HepG2 (cell line): ENCODE results near the gene PKD2L1. TPM values are rescaled to one million over a fixed set of nuclear protein-coding genes. Genes with fewer than 3 reads are reported as not detected.

Source experiments
- ARID5B ChIP-seq: IDR thresholded peaks from 2 replicates; pipeline ENCODE4 v1.4.0; 2020; ENCODE audit warnings: mild to moderate bottlenecking, missing genetic modification reagents
- CC2D1A ChIP-seq: sonication (generic); formaldehyde crosslinking; IDR thresholded peaks from 2 replicates; pipeline ENCODE4 v1.8.1; 2023; ENCODE audit warnings: mild to moderate bottlenecking, missing genetic modification reagents
- HDAC1 ChIP-seq: sonication (generic); formaldehyde crosslinking; IDR thresholded peaks from 2 replicates; pipeline ENCODE4 v1.5.1; 2020; ENCODE audit warnings: mild to moderate bottlenecking, missing genetic modification reagents
- KLF12 ChIP-seq: sonication (generic); formaldehyde crosslinking; IDR thresholded peaks from 2 replicates; pipeline ENCODE4 v1.4.0; 2020; ENCODE audit warnings: missing genetic modification reagents, borderline replicate concordance
- MAFF ChIP-seq: IDR thresholded peaks from 2 replicates; pipeline ENCODE4 v1.6.1; 2011; ENCODE audit warnings: low read depth, low read length, improper control_type of control experiment
- MAX ChIP-seq: IDR thresholded peaks from 2 replicates; pipeline ENCODE4 v1.6.1; 2012; ENCODE audit warnings: inconsistent platforms
- MTF2 ChIP-seq: sonication (generic); formaldehyde crosslinking; IDR thresholded peaks from 2 replicates; pipeline ENCODE4 v1.5.0; 2020; ENCODE audit warnings: missing genetic modification reagents, borderline replicate concordance
- MXI1 ChIP-seq: IDR thresholded peaks from 3 replicates; pipeline ENCODE4 v1.6.1; 2012; ENCODE audit warnings: low read depth, low read length, inconsistent platforms, borderline replicate concordance
- RBFOX2 ChIP-seq: fragments of 200-400 bp; formaldehyde crosslinking; IDR thresholded peaks from 2 replicates; pipeline ENCODE4 v1.6.1; 2017; ENCODE audit warnings: low read depth, mild to moderate bottlenecking, low read length
- RNF2 ChIP-seq: fragments of 450-650 bp; conservative IDR thresholded peaks from 2 replicates; pipeline ENCODE4 v1.6.1; 2016; ENCODE audit warnings: low read depth
- RORA ChIP-seq: sonication (generic); formaldehyde crosslinking; IDR thresholded peaks from 2 replicates; pipeline ENCODE4 v1.5.0; 2020; ENCODE audit warnings: mild to moderate bottlenecking, missing genetic modification reagents, moderate library complexity
- WIZ ChIP-seq: sonication (generic); formaldehyde crosslinking; IDR thresholded peaks from 2 replicates; pipeline ENCODE4 v1.5.1; 2020; ENCODE audit warnings: mild to moderate bottlenecking, missing genetic modification reagents
- ZBED4 ChIP-seq: sonication (generic); formaldehyde crosslinking; IDR thresholded peaks from 2 replicates; pipeline ENCODE4 v1.4.0; 2020; ENCODE audit warnings: missing genetic modification reagents, borderline replicate concordance
- ZBTB39 ChIP-seq: sonication (generic); formaldehyde crosslinking; IDR thresholded peaks from 2 replicates; pipeline ENCODE4 v1.5.0; 2020; ENCODE audit warnings: missing genetic modification reagents
- ZGPAT ChIP-seq: IDR thresholded peaks from 2 replicates; pipeline ENCODE4 v1.6.1; 2016; ENCODE audit warnings: mild to moderate bottlenecking
- ZNF350 ChIP-seq: sonication (generic); formaldehyde crosslinking; IDR thresholded peaks from 2 replicates; pipeline ENCODE4 v1.4.0; 2020; ENCODE audit warnings: mild to moderate bottlenecking, low read depth, missing genetic modification reagents, borderline replicate concordance
- ZNF652 ChIP-seq: IDR thresholded peaks from 2 replicates; pipeline ENCODE4 v1.6.1; 2016; ENCODE audit warnings: low read depth, borderline replicate concordance
- polyA plus RNA-seq, 8 experiments: library from polyadenylated mRNA; depleted of rRNA in 3 of 8; stranded (reverse) in 7 of 8; unstranded in 1 of 8; fragments of >200 nt; fragmentation: Illumina TruSeq in 4 of 8; extraction: Trizol in 4 of 8; gene quantifications; 2 replicates each; pipeline versions ENCODE4 v1.2.1 to v1.2.3, GENCODE V29; 2011 to 2016; ENCODE audit warnings: low read depth in 4 of 8, missing spikeins in 1 of 8, mixed read lengths in 1 of 8; ENCODE audit not compliant: insufficient read depth in 1 of 8
- total RNA-seq, 5 experiments: library from RNA; depleted of rRNA; stranded (reverse); fragments of >200 nt; fragmentation: Illumina TruSeq; extraction: Trizol; gene quantifications; 2 replicates each; pipeline ENCODE4 v1.2.3, GENCODE V29; 2016; ENCODE audit warnings: low read depth in 1 of 5

PKD2L1 gene
- total and polyA plus RNA-seq, 2 of the 13 experiments (the other 11 are each of a cell fraction or from before 2014, with no cell fraction given) = 0.07 to 0.15 TPM

- TF ChIP-seq ZNF652 (CRISPR knock-in tag) = no peak
- 0 out of 2 replicates have a peak, but pooled peaks have one; percentile 32 for TF ChIP-seq RNF2
- peak; percentile 62 for TF ChIP-seq MAX
- TF ChIP-seq RBFOX2 = no peak
- TF ChIP-seq ZGPAT = no peak
- TF ChIP-seq ARID5B (CRISPR knock-in tag) = peak; percentile 61; the same call in 1 of the 2 replicates
- no peak for TF ChIP-seq KLF12 (CRISPR knock-in tag)
- no peak for TF ChIP-seq CC2D1A (CRISPR knock-in tag)
- peak; percentile 76; the same call in 1 of the 2 replicates for TF ChIP-seq ZNF350
- TF ChIP-seq WIZ (CRISPR knock-in tag) = no peak
- TF ChIP-seq ZBED4 (CRISPR knock-in tag) = no peak
- 0 out of 2 replicates have a peak, but pooled peaks have one; percentile 49 for TF ChIP-seq ZBTB39 (CRISPR knock-in tag)
- no peak for TF ChIP-seq MTF2 (CRISPR knock-in tag)
- TF ChIP-seq MAFF = no peak
- TF ChIP-seq RORA (CRISPR knock-in tag) = no peak
- peak; percentile 98 for TF ChIP-seq HDAC1
- TF ChIP-seq MXI1 = peak; percentile 76; the same call in 1 of the 3 replicates
These were observed 62.6 kb downstream of the PKD2L1 start, which contains the start of gene CWF19L1 (continued) for GRCh38 chr10:100267239-100268104.
